Astrocyte (in vitro differentiated cells and primary cell): ENCODE data around the gene GYPA. TPM values are rescaled to one million over a fixed set of nuclear protein-coding genes. Genes with fewer than 3 reads are reported as not detected.
"Not testable (repeated sequence)": the region's sequence is repeated elsewhere in the genome, so short reads cannot be mapped to it uniquely, and the experiment has no call there.

ENCODE experiments used
- DNase-seq: peaks from one replicate; pipeline ENCODE4 v3.0.0-alpha.2; 2010; ENCODE audit warnings: low read depth
- FAIRE-seq: peaks from 2 replicates; lab custom pipeline; 2011; peaks lifted over from hg19 to GRCh38; lab: Jason Lieb, UNC
- H2AFZ ChIP-seq: 2 replicates; pipeline ENCODE4 v1.6.0; 2012; ENCODE audit warnings: low read depth, low read length, inconsistent platforms
- H3K27ac ChIP-seq: 2 replicates; pipeline ENCODE4 v1.5.1; 2011; ENCODE audit warnings: low read depth, low read length, inconsistent platforms
- H3K27me3 ChIP-seq: 2 replicates; pipeline ENCODE4 v1.6.0; 2011; ENCODE audit warnings: low read length, inconsistent platforms; ENCODE audit not compliant: insufficient read depth
- H3K36me3 ChIP-seq: 2 replicates; pipeline ENCODE4 v1.5.1; 2011; ENCODE audit warnings: low read length, inconsistent platforms; ENCODE audit not compliant: insufficient read depth
- H3K4me1 ChIP-seq: 2 replicates; pipeline ENCODE4 v1.5.1; 2011; ENCODE audit warnings: low read length, inconsistent platforms; ENCODE audit not compliant: insufficient read depth
- H3K4me2 ChIP-seq: 2 replicates; pipeline ENCODE4 v1.6.0; 2012; ENCODE audit warnings: low read length, inconsistent platforms
- H3K4me3 ChIP-seq: 2 replicates; pipeline ENCODE4 v1.5.1; 2011; ENCODE audit warnings: low read depth, mild to moderate bottlenecking, low read length, inconsistent platforms; ENCODE audit not compliant: insufficient read depth
- H3K79me2 ChIP-seq: 2 replicates; pipeline ENCODE4 v1.6.0; 2012; ENCODE audit warnings: mild to moderate bottlenecking, low read length, inconsistent platforms; ENCODE audit not compliant: insufficient read depth
- H3K9ac ChIP-seq: 2 replicates; pipeline ENCODE4 v1.6.0; 2012; ENCODE audit warnings: mild to moderate bottlenecking, low read length, inconsistent platforms
- H3K9me3 ChIP-seq: 2 replicates; pipeline ENCODE4 v1.5.1; 2012; ENCODE audit warnings: low read depth, mild to moderate bottlenecking, low read length, inconsistent platforms; ENCODE audit not compliant: insufficient read depth
- H4K20me1 ChIP-seq: 2 replicates; pipeline ENCODE4 v1.6.0; 2012; ENCODE audit warnings: low read length, inconsistent platforms; ENCODE audit not compliant: insufficient read depth
- H3K27ac Mint-ChIP-seq: one replicate; pipeline ENCODE4 v1.8.0; 2021; ENCODE audit warnings: mild to moderate bottlenecking, mixed read lengths; ENCODE audit not compliant: unreplicated experiment
- H3K27me3 Mint-ChIP-seq: one replicate; pipeline ENCODE4 v1.8.0; 2021; ENCODE audit warnings: low read depth, mixed read lengths; ENCODE audit not compliant: unreplicated experiment
- H3K36me3 Mint-ChIP-seq: one replicate; pipeline ENCODE4 v1.8.0; 2021; ENCODE audit warnings: low read depth, mixed read lengths; ENCODE audit not compliant: unreplicated experiment
- H3K4me1 Mint-ChIP-seq: one replicate; pipeline ENCODE4 v1.8.0; 2021; ENCODE audit warnings: low read depth, mixed read lengths; ENCODE audit not compliant: unreplicated experiment
- H3K4me3 Mint-ChIP-seq: one replicate; pipeline ENCODE4 v1.8.0; 2021; ENCODE audit warnings: mild to moderate bottlenecking, moderate library complexity, mixed read lengths; ENCODE audit not compliant: unreplicated experiment
- H3K9me3 Mint-ChIP-seq: one replicate; pipeline ENCODE4 v1.8.0; 2021; ENCODE audit warnings: mild to moderate bottlenecking, mixed read lengths; ENCODE audit not compliant: unreplicated experiment
- total RNA-seq: library from RNA; stranded (reverse); gene quantifications from 2 replicates; pipeline ENCODE4 v1.2.1, GENCODE V29; 2021

GYPA gene
- total RNA-seq, 1 donor from 2014 or later, result not detected

DNA sequence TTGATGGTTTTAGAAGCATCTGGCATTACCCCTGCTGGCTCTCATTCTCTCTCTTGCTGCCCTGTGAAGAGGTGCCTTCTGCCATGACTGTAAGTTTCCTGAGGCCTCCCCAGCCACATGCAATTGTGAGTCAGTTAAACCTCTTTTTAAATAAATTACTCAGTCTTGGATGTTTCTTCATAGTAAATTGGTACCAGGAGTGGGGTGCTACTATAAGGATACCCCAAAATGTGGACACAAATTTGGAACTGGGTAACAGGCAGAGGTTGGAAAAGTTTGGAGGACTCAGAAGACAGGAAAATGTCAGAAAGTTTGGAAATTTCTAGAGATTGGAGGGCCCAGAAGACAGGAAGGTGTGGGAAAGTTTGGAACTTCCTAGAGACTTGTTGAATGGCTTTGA, 79.0 kb downstream of the GYPA start:
- H3K4me3 ChIP-seq, H3K4me3 Mint-ChIP-seq, H3K36me3 Mint-ChIP-seq, H3K27me3 ChIP-seq, FAIRE-seq, H3K9me3 Mint-ChIP-seq, H3K79me2 ChIP-seq, H3K27ac Mint-ChIP-seq, H3K27ac ChIP-seq, H3K4me1 Mint-ChIP-seq, H3K36me3 ChIP-seq, H3K4me1 ChIP-seq, H3K27me3 Mint-ChIP-seq, DNase-seq, H4K20me1 ChIP-seq, H3K4me2 ChIP-seq, H3K9me3 ChIP-seq, H3K9ac ChIP-seq, H2AFZ ChIP-seq: not testable (repeated sequence)

DNA sequence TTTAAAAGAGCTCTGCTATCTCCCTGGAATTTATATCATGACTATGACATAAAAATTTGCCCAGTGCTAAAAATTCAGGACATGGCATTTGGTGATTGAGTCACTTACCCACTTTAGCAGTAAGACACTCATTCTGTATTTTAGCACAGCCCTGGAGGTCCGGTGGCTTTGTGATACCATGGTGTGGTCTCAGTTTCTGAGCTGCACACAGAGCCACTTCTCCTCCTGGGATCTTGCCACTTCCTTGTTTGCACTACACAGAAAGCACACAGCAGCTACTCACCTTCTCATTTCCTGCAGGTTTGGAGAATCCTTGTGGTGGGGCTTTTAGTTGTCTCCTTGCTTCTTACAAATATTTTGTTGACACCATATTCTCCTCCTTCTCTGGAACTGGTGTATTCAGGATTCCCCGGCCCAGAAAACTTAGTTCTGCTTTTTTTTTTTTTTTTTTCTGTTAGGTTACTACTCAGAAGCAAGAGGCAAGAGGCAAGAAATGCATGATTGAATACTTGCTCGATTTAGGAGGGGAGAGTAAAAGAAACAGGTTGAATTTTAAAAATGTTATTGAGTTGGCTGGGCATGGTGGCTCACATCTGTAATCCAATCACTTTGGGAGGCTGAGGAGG, 80.2 kb downstream of the GYPA start:
- H3K9ac ChIP-seq, H3K27me3 Mint-ChIP-seq, H3K4me3 Mint-ChIP-seq, H3K9me3 ChIP-seq, H3K27me3 ChIP-seq, H3K27ac Mint-ChIP-seq, H3K4me3 ChIP-seq, H3K79me2 ChIP-seq, H3K4me1 Mint-ChIP-seq, H2AFZ ChIP-seq, DNase-seq, H3K4me1 ChIP-seq, H3K27ac ChIP-seq, H3K4me2 ChIP-seq, H3K9me3 Mint-ChIP-seq, H3K36me3 ChIP-seq, FAIRE-seq, H3K36me3 Mint-ChIP-seq, H4K20me1 ChIP-seq: not testable (repeated sequence)

Other genes with a start within 250 kb of the GYPA start
- gene GYPE, start 235.2 kb downstream of the GYPA start, total RNA-seq, result not detected in 2 replicates
- not detected in 2 replicates for gene GYPB, start 121.3 kb downstream of the GYPA start, total RNA-seq